Limb (tissue), 2 donors: ENCODE results near the gene IFI27L1.

Source experiments
- DNase-seq, 2 donors: peaks; one replicate each; pipeline ENCODE4 v3.0.0-alpha.2; 2016; ENCODE audit errors: extremely low spot score in 2 of 2

IFI27L1 gene

GRCh38 chr14:94132285-94132887 is 51.3 kb downstream of the IFI27L1 start:
- peak; percentile 68 to 69 for DNase-seq

DNA sequence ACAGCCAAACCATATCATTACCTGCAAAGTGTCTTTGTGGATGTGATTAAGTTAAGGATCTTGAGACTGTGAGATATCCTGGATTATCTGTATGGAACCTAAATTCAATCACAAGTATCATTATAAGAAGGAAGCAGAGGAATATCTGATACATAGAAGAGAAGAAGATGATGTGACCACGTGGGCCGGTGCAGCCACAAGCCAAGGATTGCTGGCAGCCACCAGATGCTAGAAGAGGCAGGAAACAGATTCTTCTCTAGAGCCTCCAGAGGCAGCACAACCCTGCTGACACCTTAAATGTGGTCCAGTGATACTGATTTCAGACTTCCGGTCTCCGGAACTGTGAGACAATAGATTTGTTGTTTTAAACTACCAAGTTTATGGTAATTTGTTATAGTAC is 54.4 kb downstream of the IFI27L1 start:
- no peak for DNase-seq

- DNase-seq, result peak; percentile 59 to 86
These were observed 55.6 kb downstream of the IFI27L1 start for GRCh38 chr14:94136575-94137331.

DNA sequence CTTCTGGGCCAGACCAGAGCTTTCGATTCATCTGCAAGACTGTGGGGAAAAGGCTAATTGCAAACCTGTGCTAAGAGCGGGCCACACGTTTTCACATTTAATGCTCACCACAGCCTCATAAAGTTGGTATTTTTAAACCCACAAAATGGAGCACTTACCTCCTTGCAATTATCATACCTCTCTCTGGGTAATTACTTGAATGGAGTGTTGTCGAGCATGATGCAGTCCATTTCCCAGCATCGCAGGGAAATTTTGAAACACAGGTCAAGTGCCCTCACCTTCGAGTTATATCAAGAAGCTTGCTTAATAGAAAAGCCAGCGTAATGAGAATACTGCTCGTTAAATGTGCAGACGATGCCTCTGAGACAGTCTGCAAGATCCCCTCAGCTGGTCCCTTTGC is 57.1 kb downstream of the IFI27L1 start:
- DNase-seq, result no peak

GRCh38 chr14:94139006-94139405 is 57.9 kb downstream of the IFI27L1 start:
- DNase-seq, result no peak

DNA sequence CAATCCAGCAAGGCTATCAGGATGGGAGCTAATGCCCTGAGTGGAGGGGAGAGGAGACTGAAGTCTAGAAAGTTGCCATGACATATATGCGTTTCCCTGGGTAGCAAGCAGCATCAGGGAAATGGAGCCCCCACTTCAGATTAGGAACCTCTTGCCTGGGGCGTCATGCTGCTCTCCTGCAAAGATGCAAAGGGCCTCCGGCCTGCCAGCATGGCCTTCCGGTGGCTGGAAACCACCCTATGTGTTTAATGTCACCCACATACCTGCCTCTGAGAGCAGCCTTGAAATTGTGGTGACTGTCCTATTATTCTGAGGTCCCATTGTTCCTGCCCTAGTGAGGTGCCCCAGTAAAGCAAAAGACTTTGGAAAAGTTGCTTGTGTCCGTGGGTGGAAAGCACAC is 58.3 kb downstream of the IFI27L1 start:
- no peak for DNase-seq

DNA sequence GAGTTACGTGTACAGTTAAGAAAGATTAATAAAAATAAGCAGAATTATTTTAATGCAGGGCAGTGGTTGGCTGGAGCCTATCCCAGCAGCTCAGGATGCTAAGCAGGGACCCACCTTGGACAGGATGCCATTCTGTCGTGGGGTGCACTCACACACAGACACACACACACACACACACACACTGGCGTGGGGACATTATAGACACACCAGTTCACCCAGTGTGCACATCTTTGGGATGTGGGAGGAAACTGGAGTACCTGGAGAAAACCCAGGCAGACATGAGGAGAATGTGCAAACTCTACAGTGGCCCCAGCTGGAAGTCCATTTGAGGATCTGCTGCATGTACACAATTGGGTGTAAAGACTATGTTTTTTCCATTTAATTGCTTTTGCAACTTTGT is 61.1 kb downstream of the IFI27L1 start:
- no peak for DNase-seq

DNA sequence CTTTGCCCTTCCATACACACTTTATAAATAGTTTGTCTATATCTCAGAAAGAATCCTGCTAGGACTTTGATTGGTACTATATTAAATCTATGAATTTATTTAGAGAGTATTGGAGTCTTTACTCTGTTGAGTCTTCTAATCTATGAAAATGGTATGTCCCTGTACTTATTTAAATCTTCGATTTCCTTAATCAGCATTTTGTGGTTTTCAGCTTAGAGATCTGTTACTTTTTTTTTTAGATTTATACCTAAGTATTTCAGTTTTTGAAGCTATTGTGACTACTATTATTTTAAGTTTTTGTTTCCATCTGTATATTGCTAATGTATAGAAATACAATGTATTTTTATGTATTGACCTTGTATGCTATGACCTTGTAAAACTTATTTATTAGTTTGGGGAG is 61.7 kb downstream of the IFI27L1 start:
- no peak for DNase-seq

DNA sequence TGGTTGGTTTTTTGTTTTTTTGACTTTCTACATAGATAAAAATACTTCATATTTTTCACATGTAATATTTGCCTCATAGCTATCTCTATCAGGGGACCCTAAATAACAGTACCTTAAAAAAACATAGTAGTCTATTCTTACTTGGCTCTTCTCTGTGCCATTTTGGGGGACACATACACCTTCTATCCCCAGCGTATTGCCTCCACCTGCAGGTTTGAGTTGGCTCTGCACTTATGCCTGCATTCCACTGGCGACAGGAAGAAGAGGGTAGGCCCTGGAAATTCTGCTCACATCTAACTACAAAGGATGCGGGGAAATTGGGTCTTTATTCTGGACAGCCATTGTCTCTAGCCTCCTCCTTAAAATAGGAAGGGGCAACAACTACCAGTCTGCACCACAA is 62.1 kb downstream of the IFI27L1 start:
- DNase-seq, result no peak

DNA sequence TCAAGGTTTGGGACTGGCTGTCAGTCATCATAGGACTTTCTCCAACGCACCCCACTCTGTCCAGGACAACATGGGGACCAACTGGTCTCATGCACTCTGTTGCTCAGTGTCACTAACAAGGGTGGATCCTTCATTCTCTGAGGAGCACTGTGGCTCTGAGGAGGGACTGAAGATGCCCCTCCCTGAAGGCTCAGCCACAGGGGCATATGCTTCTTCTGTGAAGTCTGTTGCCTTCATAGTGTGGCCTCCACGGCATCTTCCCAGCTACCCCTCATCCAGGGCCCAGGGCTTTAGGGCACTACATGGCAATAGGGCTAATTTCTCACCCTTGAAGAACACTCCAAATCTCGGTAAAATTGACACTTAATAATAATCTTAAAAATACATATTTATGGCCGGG is 62.6 kb downstream of the IFI27L1 start:
- no peak for DNase-seq

- DNase-seq, result no peak
These were observed 63.7 kb downstream of the IFI27L1 start for GRCh38 chr14:94144765-94145164.

DNA sequence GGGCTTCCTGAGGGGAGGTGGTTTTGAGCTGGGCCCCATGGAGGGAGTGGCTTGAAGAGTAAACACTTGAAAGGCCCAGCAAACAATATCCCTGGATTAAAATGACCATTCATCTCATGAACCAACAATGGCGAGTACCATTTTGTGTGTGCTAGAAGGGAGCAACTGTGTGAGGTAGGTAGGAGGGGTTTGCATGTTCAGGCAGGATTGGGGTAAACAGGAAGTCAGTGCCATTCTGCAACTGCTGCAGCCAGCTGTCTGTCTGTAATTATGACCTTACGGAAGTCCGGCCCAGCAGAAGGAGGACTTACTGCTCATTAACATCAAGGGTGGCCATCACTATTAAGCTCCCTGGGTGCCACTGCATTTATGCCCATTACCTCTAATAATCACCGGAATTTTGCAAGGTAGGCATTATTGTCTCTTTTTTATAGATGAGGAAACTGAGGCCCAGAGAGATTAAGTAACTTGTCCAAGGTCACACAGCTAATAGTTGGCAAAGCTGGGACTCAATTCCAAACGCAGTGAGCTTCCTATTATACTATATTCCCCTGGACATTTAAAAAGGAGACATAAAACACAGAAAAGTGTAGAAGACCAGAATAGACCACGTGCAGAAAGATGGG is 64.9 kb downstream of the IFI27L1 start:
- no peak for DNase-seq
